NCI-H526 treated with DMSO at 0.1 percent for 48 hours (cell line): ENCODE measurements around the gene AEBP2.

Source experiments
- DNase-seq: peaks from one replicate; lab custom pipeline; 2025; lab: John Stamatoyannopoulos, UW

AEBP2 gene

GRCh38 chr12:19553175-19553574, 113.9 kb downstream of the AEBP2 start:
- DNase-seq = no peak

- no peak for DNase-seq
Observed at GRCh38 chr12:19561411-19561961, 122.2 kb downstream of the AEBP2 start.
